ENCODE results near the gene VWA8. TPM values are rescaled to one million over a fixed set of nuclear protein-coding genes. Genes with fewer than 3 reads are reported as not detected.

VWA8 gene
- total RNA-seq, 4 donors from 2014 or later: 27.1 to 39.7 (median 30.4) TPM

- Histone ChIP-seq H3K4me3 (replicated peaks in 1 of 3) (no peak overlapping the region), H3K4me1 (no peaks in the 10 kb centered on the region), H3K27me3 (no peaks in the 10 kb centered on the region), H3K9me3 (no peaks in the 10 kb centered on the region), H3K36me3 (no peaks in the 10 kb centered on the region), H3K27ac (no peak overlapping the region)
- intact Hi-C loops (cut with DNase I): no loop called here
- no peak for DNase-seq
- no peak for TF ChIP-seq CTCF (IDR thresholded peaks at IDR 0.05)
- no peak for TF ChIP-seq POLR2A (IDR thresholded peaks at IDR 0.05)
- 55 to 56% methylated on average over 2 of the region's 2 CpGs for WGBS, 2 donors
Measured at GRCh38 chr13:42000846-42001245, 39.9 kb upstream of the VWA8 start.

DNA sequence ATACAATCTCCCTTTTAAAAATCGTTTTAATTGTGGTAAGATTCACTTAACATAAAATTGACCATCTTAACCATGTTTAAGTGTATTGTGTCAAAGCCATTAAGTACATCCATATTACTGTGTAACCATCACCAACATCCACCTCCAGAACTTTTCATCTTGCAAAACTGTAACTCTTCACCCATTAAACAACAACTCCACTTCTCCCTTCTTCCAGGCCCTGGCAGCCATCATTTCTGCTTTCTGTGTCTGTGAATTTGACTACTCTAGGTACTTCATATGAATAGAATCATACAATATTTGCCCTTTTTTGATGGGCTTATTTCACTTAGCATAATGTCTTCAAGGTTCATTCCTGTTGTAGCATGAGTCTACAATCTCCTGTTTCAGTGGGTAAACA lies 36.5 kb upstream of the VWA8 start:
- intact Hi-C loops (cut with DNase I): no loop called here
- no peak for DNase-seq
- TF ChIP-seq CTCF (IDR thresholded peaks at IDR 0.05) (no peak), POLR2A (IDR thresholded peaks at IDR 0.05) (no peak)
- Histone ChIP-seq H3K4me3 (replicated peaks in 1 of 3) (no peak overlapping the region), H3K4me1 (peaks cover 0 to 5% of the 10 kb centered on the region in 2 donors), H3K9me3 (no peaks in the 10 kb centered on the region), H3K36me3 (no peaks in the 10 kb centered on the region), H3K27ac (no peak overlapping the region), H3K27me3 (no peaks in the 10 kb centered on the region)
- WGBS, 2 donors: 72 to 78% methylated on average over 1 of the region's 1 CpG

GRCh38 chr13:41995946-41996345 lies 35.0 kb upstream of the VWA8 start:
- intact Hi-C loops (cut with DNase I): no loop called here

GRCh38 chr13:41995336-41995735 lies 34.4 kb upstream of the VWA8 start:
- no peak for TF ChIP-seq POLR2A (IDR thresholded peaks at IDR 0.05)
- TF ChIP-seq CTCF (IDR thresholded peaks at IDR 0.05): no peak
- H3K4me3 ChIP-seq (replicated peaks in 1 of 3): no peak overlapping the region
- no peaks in the 10 kb centered on the region for H3K9me3 ChIP-seq
- intact Hi-C loops (cut with DNase I): no loop called here
- DNase-seq: no peak
- H3K27ac ChIP-seq: no peak overlapping the region
- H3K27me3 ChIP-seq: no peaks in the 10 kb centered on the region
- H3K36me3 ChIP-seq: no peaks in the 10 kb centered on the region
- 88 to 96% methylated on average over 4 of the region's 4 CpGs for WGBS, 2 donors
- peaks cover 0 to 5% of the 10 kb centered on the region in 2 donors for H3K4me1 ChIP-seq

More at GRCh38 chr13:41995946-41996345, 35.0 kb upstream of the VWA8 start:
- no peaks in the 10 kb centered on the region for H3K9me3 ChIP-seq
- H3K36me3 ChIP-seq: no peaks in the 10 kb centered on the region
- H3K4me3 ChIP-seq (replicated peaks in 1 of 3): no peak overlapping the region
- H3K27me3 ChIP-seq: no peaks in the 10 kb centered on the region
- peak in 1 of 2 donors; percentile 20 for DNase-seq
- no peak overlapping the region for H3K27ac ChIP-seq
- 70 to 78% methylated on average over 5 of the region's 5 CpGs for whole genome bisulfite sequencing, 2 donors
- H3K4me1 ChIP-seq: peaks cover 0 to 5% of the 10 kb centered on the region in 2 donors
- TF ChIP-seq POLR2A (IDR thresholded peaks at IDR 0.05) (no peak), CTCF (IDR thresholded peaks at IDR 0.05) (no peak)

- Histone ChIP-seq H3K36me3 (no peaks in the 10 kb centered on the region), H3K4me3 (replicated peaks in 1 of 3) (no peak overlapping the region), H3K4me1 (peaks cover 0 to 5% of the 10 kb centered on the region in 2 donors), H3K9me3 (no peaks in the 10 kb centered on the region), H3K27ac (no peak overlapping the region), H3K27me3 (no peaks in the 10 kb centered on the region)
- intact Hi-C loops (cut with DNase I): no loop called here
- DNase-seq: no peak
- WGBS, 2 donors: 72 to 80% methylated on average over 1 of the region's 1 CpG
- no peak for TF ChIP-seq POLR2A (IDR thresholded peaks at IDR 0.05)
- no peak for TF ChIP-seq CTCF (IDR thresholded peaks at IDR 0.05)
Measured at GRCh38 chr13:41994696-41995095, 33.8 kb upstream of the VWA8 start.

Data from thyroid gland (tissue), 4 donors.